ENCODE measurements around the gene LIPI.
A peak's percentile ranks its signal among the peaks of the same experiment; 100 is the strongest.

Gene LIPI

DNA sequence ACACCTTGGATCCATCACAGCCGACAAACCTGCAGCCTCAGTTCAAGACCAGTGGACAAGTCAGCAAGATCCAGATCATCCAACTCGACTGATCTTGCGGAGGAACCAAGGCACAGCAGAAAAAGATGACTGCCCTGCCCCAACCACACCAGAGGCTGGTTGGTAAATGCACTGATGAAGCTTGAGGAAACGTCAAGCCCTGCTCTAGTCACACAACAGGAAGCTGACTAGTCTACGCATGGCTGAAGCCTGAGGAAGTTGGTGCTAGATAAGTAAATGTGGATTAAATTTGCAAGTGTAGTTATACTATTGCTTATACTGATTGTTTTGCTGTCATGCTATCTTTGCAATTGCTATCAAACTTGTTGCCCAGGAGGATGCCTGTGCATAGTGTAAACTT is 89.0 kb downstream of the LIPI start:
- no peak overlapping the region for H3K27ac ChIP-seq
- H3K4me1 ChIP-seq = no peaks in the 10 kb centered on the region
- no peaks in the 10 kb centered on the region for H3K9me3 ChIP-seq (ENCODE audit: control insufficient read depth, low read length)
- no peak overlapping the region for H3K9ac ChIP-seq
- no peaks in the 10 kb centered on the region for H3K27me3 ChIP-seq (ENCODE audit: control insufficient read depth, insufficient read depth, low read length)
- no peak overlapping the region for H3K4me3 ChIP-seq (ENCODE audit: low read depth, low read length)
- H3K36me3 ChIP-seq (ENCODE audit: control insufficient read depth, insufficient read depth, low read length) = no peaks in the 10 kb centered on the region
- TF ChIP-seq, protein P1, sequence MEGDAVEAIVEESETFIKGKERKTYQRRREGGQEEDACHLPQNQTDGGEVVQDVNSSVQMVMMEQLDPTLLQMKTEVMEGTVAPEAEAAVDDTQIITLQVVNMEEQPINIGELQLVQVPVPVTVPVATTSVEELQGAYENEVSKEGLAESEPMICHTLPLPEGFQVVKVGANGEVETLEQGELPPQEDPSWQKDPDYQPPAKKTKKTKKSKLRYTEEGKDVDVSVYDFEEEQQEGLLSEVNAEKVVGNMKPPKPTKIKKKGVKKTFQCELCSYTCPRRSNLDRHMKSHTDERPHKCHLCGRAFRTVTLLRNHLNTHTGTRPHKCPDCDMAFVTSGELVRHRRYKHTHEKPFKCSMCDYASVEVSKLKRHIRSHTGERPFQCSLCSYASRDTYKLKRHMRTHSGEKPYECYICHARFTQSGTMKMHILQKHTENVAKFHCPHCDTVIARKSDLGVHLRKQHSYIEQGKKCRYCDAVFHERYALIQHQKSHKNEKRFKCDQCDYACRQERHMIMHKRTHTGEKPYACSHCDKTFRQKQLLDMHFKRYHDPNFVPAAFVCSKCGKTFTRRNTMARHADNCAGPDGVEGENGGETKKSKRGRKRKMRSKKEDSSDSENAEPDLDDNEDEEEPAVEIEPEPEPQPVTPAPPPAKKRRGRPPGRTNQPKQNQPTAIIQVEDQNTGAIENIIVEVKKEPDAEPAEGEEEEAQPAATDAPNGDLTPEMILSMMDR (IDR thresholded peaks at IDR 0.05) = no peak
- no peaks in the 10 kb centered on the region for H3K79me2 ChIP-seq
- no peak overlapping the region for H2AFZ ChIP-seq
- no peak overlapping the region for H3K4me2 ChIP-seq (ENCODE audit: low read length)

DNA sequence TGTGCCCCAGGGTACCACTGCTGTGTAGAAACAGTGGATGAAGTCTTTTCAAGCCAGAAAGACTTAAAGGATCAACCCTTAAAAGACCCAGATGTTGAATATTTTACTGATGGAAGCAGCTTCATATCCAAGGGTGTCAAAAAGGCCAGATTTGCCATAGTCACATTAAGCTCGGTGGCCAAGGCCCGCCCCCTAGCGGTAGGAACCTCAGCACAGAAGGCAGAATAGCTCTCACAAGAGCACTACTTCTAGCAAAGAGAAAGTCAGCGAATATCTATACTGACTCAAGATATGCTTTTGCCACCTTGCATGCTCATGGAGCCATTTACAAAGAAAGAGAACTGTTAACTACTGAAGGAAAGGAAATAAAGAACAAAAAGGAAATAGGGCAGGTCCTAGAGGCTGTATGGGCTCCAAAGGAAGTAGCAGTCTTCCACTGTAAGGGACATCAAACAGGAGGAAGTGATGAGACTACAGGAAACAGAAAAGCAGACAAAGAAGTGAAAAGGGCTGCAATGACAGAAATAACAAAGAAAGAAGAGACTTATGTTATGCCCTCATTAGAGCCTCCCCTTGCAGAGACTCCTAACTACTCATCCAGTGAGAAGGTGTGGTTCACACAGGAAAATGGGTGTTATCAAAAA is 90.5 kb downstream of the LIPI start:
- H3K27ac ChIP-seq = no peak overlapping the region
- TF ChIP-seq, protein P1 (IDR thresholded peaks at IDR 0.05) = peak; percentile 57

DNA sequence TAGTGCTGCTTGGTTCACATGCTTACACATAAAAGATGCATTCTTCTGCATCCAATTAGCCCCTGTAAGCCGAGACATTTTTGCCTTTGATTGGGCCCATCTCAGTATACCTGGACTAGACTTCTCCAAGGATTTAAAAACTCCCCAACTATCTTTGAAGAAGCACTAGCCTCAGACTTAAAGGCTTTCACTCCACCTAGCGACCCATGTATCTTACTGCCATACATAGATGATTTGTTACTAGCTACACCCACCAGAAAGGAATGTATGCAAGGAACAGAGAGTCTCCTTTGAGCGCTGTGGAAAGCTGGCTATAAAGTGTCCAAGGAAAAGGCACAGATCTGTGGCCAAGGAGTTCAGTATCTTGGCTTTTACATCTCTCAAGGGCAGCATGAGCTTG is 91.7 kb downstream of the LIPI start:
- TF ChIP-seq, protein P1 (IDR thresholded peaks at IDR 0.05) = no peak
- Histone ChIP-seq H3K4me3 (ENCODE audit: low read depth, low read length) (no peak overlapping the region), H3K4me1 (no peaks in the 10 kb centered on the region), H3K27ac (no peak overlapping the region), H3K27me3 (ENCODE audit: control insufficient read depth, insufficient read depth, low read length) (no peaks in the 10 kb centered on the region), H3K9me3 (ENCODE audit: control insufficient read depth, low read length) (no peaks in the 10 kb centered on the region), H3K4me2 (ENCODE audit: low read length) (no peak overlapping the region), H3K36me3 (ENCODE audit: control insufficient read depth, insufficient read depth, low read length) (no peaks in the 10 kb centered on the region), H2AFZ (no peak overlapping the region), H3K79me2 (no peaks in the 10 kb centered on the region), H3K9ac (no peak overlapping the region)

More for the DNA sequence above, 90.5 kb downstream of the LIPI start:
- H3K4me2 ChIP-seq (ENCODE audit: low read length) = no peak overlapping the region
- no peak overlapping the region for H2AFZ ChIP-seq
- H3K4me3 ChIP-seq (ENCODE audit: low read depth, low read length) = no peak overlapping the region
- no peaks in the 10 kb centered on the region for H3K36me3 ChIP-seq (ENCODE audit: control insufficient read depth, insufficient read depth, low read length)
- no peaks in the 10 kb centered on the region for H3K79me2 ChIP-seq
- no peaks in the 10 kb centered on the region for H3K4me1 ChIP-seq
- no peaks in the 10 kb centered on the region for H3K27me3 ChIP-seq (ENCODE audit: control insufficient read depth, insufficient read depth, low read length)
- H3K9me3 ChIP-seq (ENCODE audit: control insufficient read depth, low read length) = no peaks in the 10 kb centered on the region
- no peak overlapping the region for H3K9ac ChIP-seq

DNA sequence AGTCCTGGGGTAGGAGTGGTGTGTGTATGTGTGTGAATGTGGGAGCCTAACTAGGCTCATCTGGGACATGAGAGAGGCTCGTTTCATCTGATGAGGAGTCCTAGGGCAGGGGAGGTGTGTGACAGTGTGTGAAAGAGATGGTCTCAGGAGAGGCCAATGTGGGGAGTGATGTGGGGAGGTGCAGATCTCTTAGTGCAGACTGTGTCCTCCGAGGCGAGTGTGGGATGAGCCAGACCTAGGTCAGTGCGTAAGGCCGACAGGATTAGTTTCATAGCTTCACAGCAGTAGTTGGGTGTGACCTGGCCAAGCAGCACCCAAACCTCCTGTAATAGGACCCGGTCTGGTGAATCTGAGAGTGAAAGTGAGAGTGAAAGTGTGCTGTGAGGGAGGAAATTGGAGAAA is 94.7 kb downstream of the LIPI start:
- H3K9me3 ChIP-seq (ENCODE audit: control insufficient read depth, low read length) = no peaks in the 10 kb centered on the region

More for the DNA sequence above, 94.7 kb downstream of the LIPI start:
- H3K4me2 ChIP-seq (ENCODE audit: low read length) = no peak overlapping the region
- no peak overlapping the region for H3K27ac ChIP-seq
- H3K79me2 ChIP-seq = no peaks in the 10 kb centered on the region
- H3K4me1 ChIP-seq = no peaks in the 10 kb centered on the region
- no peaks in the 10 kb centered on the region for H3K36me3 ChIP-seq (ENCODE audit: control insufficient read depth, insufficient read depth, low read length)
- TF ChIP-seq, protein P1 (IDR thresholded peaks at IDR 0.05) = no peak
- no peaks in the 10 kb centered on the region for H3K27me3 ChIP-seq (ENCODE audit: control insufficient read depth, insufficient read depth, low read length)
- no peak overlapping the region for H2AFZ ChIP-seq
- H3K4me3 ChIP-seq (ENCODE audit: low read depth, low read length) = no peak overlapping the region
- no peak overlapping the region for H3K9ac ChIP-seq

Measured in parathyroid adenoma (tissue), 2 donors.